NCI-H460 (cell line): ENCODE measurements around the gene AGPAT3. TPM values are rescaled to one million over a fixed set of nuclear protein-coding genes. Genes with fewer than 3 reads are reported as not detected.

Experiments used
- DNase-seq: peaks from one replicate; pipeline ENCODE4 v3.0.0-alpha.2; 2016; ENCODE audit warnings: low read depth; ENCODE audit errors: extremely low read depth
- total RNA-seq: library from RNA; depleted of rRNA; stranded (reverse); fragments of >200 nt; shearing (Covaris generic); gene quantifications from 2 replicates; pipeline ENCODE4 v1.2.3, GENCODE V29; 2014

Gene AGPAT3
- total RNA-seq, 1 experiment from 2014 or later: 27.5 TPM

GRCh38 chr21:43921571-43921978 lies 56.6 kb downstream of the AGPAT3 start:
- no peak for DNase-seq

GRCh38 chr21:43921979-43922945 lies 57.2 kb downstream of the AGPAT3 start:
- DNase-seq: no peak

GRCh38 chr21:43922949-43923348 lies 57.9 kb downstream of the AGPAT3 start:
- DNase-seq: no peak

GRCh38 chr21:43923391-43923790 lies 58.4 kb downstream of the AGPAT3 start:
- DNase-seq: no peak

GRCh38 chr21:43924421-43925095 lies 59.5 kb downstream of the AGPAT3 start:
- DNase-seq: no peak

GRCh38 chr21:43925096-43925481 lies 60.1 kb downstream of the AGPAT3 start:
- DNase-seq: no peak

- no peak for DNase-seq
Observed at GRCh38 chr21:43925609-43926008, 60.6 kb downstream of the AGPAT3 start.

- DNase-seq: no peak
Observed at GRCh38 chr21:43926196-43926595, 61.2 kb downstream of the AGPAT3 start.

- no peak for DNase-seq
Observed at GRCh38 chr21:43927591-43928221, 62.7 kb downstream of the AGPAT3 start.

- no peak for DNase-seq
Observed at GRCh38 chr21:43928222-43929125, 63.5 kb downstream of the AGPAT3 start.

GRCh38 chr21:43929217-43929971 lies 64.4 kb downstream of the AGPAT3 start:
- no peak for DNase-seq

GRCh38 chr21:43930074-43930847 lies 65.2 kb downstream of the AGPAT3 start:
- DNase-seq: no peak

GRCh38 chr21:43930848-43931375 lies 65.9 kb downstream of the AGPAT3 start:
- DNase-seq: no peak

GRCh38 chr21:43931489-43931888 lies 66.5 kb downstream of the AGPAT3 start:
- DNase-seq: no peak

- DNase-seq: no peak
Observed at GRCh38 chr21:43932005-43932404, 67.0 kb downstream of the AGPAT3 start.

- DNase-seq: no peak
Observed at GRCh38 chr21:43933199-43933598, 68.2 kb downstream of the AGPAT3 start.

GRCh38 chr21:43933680-43934079 lies 68.7 kb downstream of the AGPAT3 start:
- DNase-seq: no peak

- no peak for DNase-seq
Observed at GRCh38 chr21:43934116-43934515, 69.1 kb downstream of the AGPAT3 start.
